ENCODE data around the gene CC2D1B. TPM values are rescaled to one million over a fixed set of nuclear protein-coding genes. Genes with fewer than 3 reads are reported as not detected.

CC2D1B gene
- total RNA-seq, 1 experiment from 2014 or later = 29.5 TPM

GRCh38 chr1:52367272-52367671 is 1.3 kb upstream of the CC2D1B start:
- Mint-ChIP-seq H3K4me1 (ENCODE audit: insufficient read depth, unreplicated experiment) (peaks cover 21% of the 10 kb centered on the region), H3K27me3 (ENCODE audit: insufficient read depth, unreplicated experiment) (no peaks in the 10 kb centered on the region), H3K27ac (ENCODE audit: low read depth, unreplicated experiment) (no peak overlapping the region), H3K4me3 (ENCODE audit: unreplicated experiment) (peak overlapping the region; percentile 99), H3K36me3 (ENCODE audit: insufficient read depth, unreplicated experiment) (peaks cover 24% of the 10 kb centered on the region), H3K9me3 (ENCODE audit: unreplicated experiment) (no peaks in the 10 kb centered on the region)
- ChIA-PET CTCF (no interaction called here), POLR2A (interaction anchor here (0.6 to 2.9 kb wide), 5 partner anchors 10 to 1047 kb away, joined by 3 to 46 read pairs (median 6); partner anchors contain the start of genes ORC1 and PRPF38A)
- no TSS peak for BruUV-seq (replicated peaks)
- no peak for TF ChIP-seq CTCF (IDR thresholded peaks at IDR 0.05; ENCODE audit: unreplicated experiment)
- no peak for DNase-seq (ENCODE audit: unreplicated experiment)
- intact Hi-C loops (cut with micrococcal nuclease) = loop anchor here (2.0 to 5.0 kb wide), 4 partner anchors 35 to 320 kb away; partner anchors contain the start of genes BTF3L4, ORC1, PRPF38A and TXNDC12

- intact Hi-C loops (cut with micrococcal nuclease) = loop anchor here (2.0 to 5.0 kb wide), 4 partner anchors 36 to 320 kb away; partner anchors contain the start of genes BTF3L4, ORC1, PRPF38A and TXNDC12
- Mint-ChIP-seq H3K27me3 (ENCODE audit: insufficient read depth, unreplicated experiment) (no peaks in the 10 kb centered on the region), H3K9me3 (ENCODE audit: unreplicated experiment) (no peaks in the 10 kb centered on the region), H3K36me3 (ENCODE audit: insufficient read depth, unreplicated experiment) (peaks cover 30% of the 10 kb centered on the region), H3K4me3 (ENCODE audit: unreplicated experiment) (peak overlapping the region; percentile 99), H3K27ac (ENCODE audit: low read depth, unreplicated experiment) (no peak overlapping the region), H3K4me1 (ENCODE audit: insufficient read depth, unreplicated experiment) (peaks cover 21% of the 10 kb centered on the region)
- CTCF ChIA-PET = interaction anchor here (0.8 kb wide), 1 partner anchor 239 kb away, joined by 5 read pairs; no protein-coding TSS in a partner anchor
- POLR2A ChIA-PET = interaction anchor here (0.6 to 2.6 kb wide), 9 partner anchors 39 to 1048 kb away, joined by 3 to 38 read pairs (median 3); partner anchors contain the start of genes ORC1, PRPF38A and TXNDC12
- no TSS peak for BruUV-seq (replicated peaks)
- no peak for DNase-seq (ENCODE audit: unreplicated experiment)
- no peak for TF ChIP-seq CTCF (IDR thresholded peaks at IDR 0.05; ENCODE audit: unreplicated experiment)
Measured at GRCh38 chr1:52366517-52366827, 467 bp upstream of the CC2D1B start.

DNA sequence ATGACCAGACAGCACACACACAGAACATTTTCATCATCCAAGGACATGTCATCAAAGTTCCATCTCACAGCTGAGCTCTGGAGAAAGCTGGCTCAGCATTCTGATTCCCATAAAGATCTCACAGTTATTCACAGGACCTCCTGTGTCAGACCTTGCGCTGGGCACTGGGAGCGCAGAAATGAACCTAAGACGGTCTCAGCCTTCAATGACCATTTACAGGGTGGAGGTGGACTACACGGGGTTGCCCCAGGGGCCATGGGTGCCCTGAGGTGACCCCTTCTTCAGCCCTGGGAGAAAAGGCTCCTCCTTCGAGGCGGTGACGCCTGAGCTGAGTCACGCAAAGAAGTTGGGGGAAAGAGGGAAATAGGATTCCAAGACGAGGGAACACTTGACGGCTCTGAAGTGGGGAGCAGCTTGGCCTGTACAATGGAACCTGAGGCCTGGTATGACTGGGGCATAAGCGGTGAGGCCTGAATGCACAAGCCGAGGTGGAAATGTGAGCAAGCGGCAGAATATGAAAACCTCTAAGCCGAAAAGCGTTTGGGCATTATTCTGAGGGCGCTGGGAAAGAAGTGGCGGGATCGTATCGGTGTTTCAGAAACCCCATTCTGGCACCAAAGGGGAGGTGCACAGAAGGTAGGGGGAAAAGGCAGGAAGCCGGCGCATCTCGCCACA is 797 bp downstream of the CC2D1B start:
- CTCF ChIA-PET = interaction anchor here (0.7 to 1.2 kb wide), 2 partner anchors 9 to 238 kb away, joined by 3 to 4 read pairs; no protein-coding TSS in a partner anchor
- H3K27ac Mint-ChIP-seq (ENCODE audit: low read depth, unreplicated experiment) = peak overlapping the region; percentile 95

More for the DNA sequence above, 797 bp downstream of the CC2D1B start:
- Mint-ChIP-seq H3K4me3 (ENCODE audit: unreplicated experiment) (peak overlapping the region; percentile 99), H3K27me3 (ENCODE audit: insufficient read depth, unreplicated experiment) (no peaks in the 10 kb centered on the region), H3K4me1 (ENCODE audit: insufficient read depth, unreplicated experiment) (peaks cover 21% of the 10 kb centered on the region), H3K9me3 (ENCODE audit: unreplicated experiment) (no peaks in the 10 kb centered on the region), H3K36me3 (ENCODE audit: insufficient read depth, unreplicated experiment) (peaks cover 40% of the 10 kb centered on the region)
- POLR2A ChIA-PET = interaction anchor here (0.6 to 2.6 kb wide), 16 partner anchors 9 to 485 kb away, joined by 3 to 38 read pairs (median 4); partner anchors contain the start of genes ORC1, PRPF38A and TXNDC12
- DNase-seq (ENCODE audit: unreplicated experiment) = peak; percentile 74
- intact Hi-C loops (cut with micrococcal nuclease) = loop anchor here (5.0 kb wide), 3 partner anchors 37 to 308 kb away; partner anchors contain the start of genes BTF3L4, ORC1, PRPF38A and TXNDC12
- no TSS peak for BruUV-seq (replicated peaks)
- no peak for TF ChIP-seq CTCF (IDR thresholded peaks at IDR 0.05; ENCODE audit: unreplicated experiment)
